ENCODE measurements around the gene HIVEP3. TPM values are rescaled to one million over a fixed set of nuclear protein-coding genes. Genes with fewer than 3 reads are reported as not detected.

HIVEP3 gene
- total and polyA plus RNA-seq, 2 experiments from 2014 or later, result 0.57 to 5.9 TPM

- DNase-seq (ENCODE audit: low spot score), result no peak
- H3K9me3 ChIP-seq (ENCODE audit: low read depth), result no peaks in the 10 kb centered on the region
- H3K9me2 ChIP-seq (replicated peaks; ENCODE audit: insufficient read depth), result no peaks in the 10 kb centered on the region
- no peak overlapping the region for H3K4me2 ChIP-seq
- H3K27me3 ChIP-seq, result no peaks in the 10 kb centered on the region
- H3K27ac ChIP-seq, result no peak overlapping the region
- no peaks in the 10 kb centered on the region for H4K20me1 ChIP-seq (ENCODE audit: insufficient read depth, poor library complexity, severe bottlenecking)
- no peaks in the 10 kb centered on the region for H3K36me3 ChIP-seq (replicated peaks; ENCODE audit: insufficient read depth, low read depth)
- WGBS (ENCODE audit: low lambda C conversion rate, missing lambda C conversion rate), result 79% methylated on average over 2 of the region's 2 CpGs
- no peaks in the 10 kb centered on the region for H3K4me1 ChIP-seq (ENCODE audit: insufficient read depth)
- H3K4me3 ChIP-seq, result no peak overlapping the region
- H3K79me2 ChIP-seq, result no peaks in the 10 kb centered on the region
- TF ChIP-seq EZH2phosphoT487 (IDR thresholded peaks at IDR 0.05; ENCODE audit: low read depth, severe bottlenecking, unreplicated experiment), result no peak
- no peak for TF ChIP-seq EZH2 (IDR thresholded peaks at IDR 0.05; ENCODE audit: borderline replicate concordance)
- TF ChIP-seq, protein P1, sequence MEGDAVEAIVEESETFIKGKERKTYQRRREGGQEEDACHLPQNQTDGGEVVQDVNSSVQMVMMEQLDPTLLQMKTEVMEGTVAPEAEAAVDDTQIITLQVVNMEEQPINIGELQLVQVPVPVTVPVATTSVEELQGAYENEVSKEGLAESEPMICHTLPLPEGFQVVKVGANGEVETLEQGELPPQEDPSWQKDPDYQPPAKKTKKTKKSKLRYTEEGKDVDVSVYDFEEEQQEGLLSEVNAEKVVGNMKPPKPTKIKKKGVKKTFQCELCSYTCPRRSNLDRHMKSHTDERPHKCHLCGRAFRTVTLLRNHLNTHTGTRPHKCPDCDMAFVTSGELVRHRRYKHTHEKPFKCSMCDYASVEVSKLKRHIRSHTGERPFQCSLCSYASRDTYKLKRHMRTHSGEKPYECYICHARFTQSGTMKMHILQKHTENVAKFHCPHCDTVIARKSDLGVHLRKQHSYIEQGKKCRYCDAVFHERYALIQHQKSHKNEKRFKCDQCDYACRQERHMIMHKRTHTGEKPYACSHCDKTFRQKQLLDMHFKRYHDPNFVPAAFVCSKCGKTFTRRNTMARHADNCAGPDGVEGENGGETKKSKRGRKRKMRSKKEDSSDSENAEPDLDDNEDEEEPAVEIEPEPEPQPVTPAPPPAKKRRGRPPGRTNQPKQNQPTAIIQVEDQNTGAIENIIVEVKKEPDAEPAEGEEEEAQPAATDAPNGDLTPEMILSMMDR (IDR thresholded peaks at IDR 0.05; ENCODE audit: poor library complexity), result no peak
- H2AFZ ChIP-seq, result no peak overlapping the region
Observed at GRCh38 chr1:41780322-41780721, 138.4 kb downstream of the HIVEP3 start.

GRCh38 chr1:41779360-41779759 is 139.4 kb downstream of the HIVEP3 start:
- Histone ChIP-seq H3K36me3 (replicated peaks; ENCODE audit: insufficient read depth, low read depth) (no peaks in the 10 kb centered on the region), H3K4me1 (ENCODE audit: insufficient read depth) (no peaks in the 10 kb centered on the region), H3K27ac (no peak overlapping the region), H3K9me3 (ENCODE audit: low read depth) (no peaks in the 10 kb centered on the region), H3K27me3 (no peaks in the 10 kb centered on the region), H2AFZ (no peak overlapping the region), H4K20me1 (ENCODE audit: insufficient read depth, poor library complexity, severe bottlenecking) (no peaks in the 10 kb centered on the region), H3K4me2 (no peak overlapping the region), H3K79me2 (no peaks in the 10 kb centered on the region), H3K4me3 (no peak overlapping the region), H3K9me2 (replicated peaks; ENCODE audit: insufficient read depth) (no peaks in the 10 kb centered on the region)
- TF ChIP-seq EZH2phosphoT487 (IDR thresholded peaks at IDR 0.05; ENCODE audit: low read depth, severe bottlenecking, unreplicated experiment) (no peak), EZH2 (IDR thresholded peaks at IDR 0.05; ENCODE audit: borderline replicate concordance) (no peak)
- TF ChIP-seq, protein P1 (IDR thresholded peaks at IDR 0.05; ENCODE audit: poor library complexity), result no peak
- WGBS (ENCODE audit: low lambda C conversion rate, missing lambda C conversion rate), result 91% methylated on average over 6 of the region's 6 CpGs
- DNase-seq (ENCODE audit: low spot score), result no peak

DNA sequence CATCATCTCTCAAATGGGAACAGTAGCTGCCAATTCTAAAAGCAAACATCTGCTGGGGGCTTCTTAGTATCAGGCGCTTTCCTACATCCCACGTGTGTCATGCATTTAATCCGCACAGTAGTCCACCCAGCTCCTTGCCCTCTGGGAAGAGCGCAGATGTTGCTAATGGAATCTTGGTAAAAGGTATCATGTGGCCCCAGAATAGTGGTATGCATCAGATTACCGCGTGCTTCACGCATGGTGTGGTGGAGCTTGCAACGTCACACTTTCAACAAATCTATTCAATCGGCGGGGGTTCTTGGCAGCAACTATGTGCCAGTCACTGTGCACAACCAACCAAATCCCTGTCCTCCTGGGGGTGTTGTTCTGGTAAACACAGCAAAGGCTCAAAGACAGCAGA is 141.0 kb downstream of the HIVEP3 start:
- Histone ChIP-seq H3K4me3 (no peak overlapping the region), H3K27ac (no peak overlapping the region)
- whole genome bisulfite sequencing (ENCODE audit: low lambda C conversion rate, missing lambda C conversion rate), result 89% methylated on average over 10 of the region's 10 CpGs

More for the DNA sequence above, 141.0 kb downstream of the HIVEP3 start:
- no peak for DNase-seq (ENCODE audit: low spot score)
- Histone ChIP-seq H3K4me2 (no peak overlapping the region), H4K20me1 (ENCODE audit: insufficient read depth, poor library complexity, severe bottlenecking) (no peaks in the 10 kb centered on the region), H3K79me2 (no peaks in the 10 kb centered on the region), H3K36me3 (replicated peaks; ENCODE audit: insufficient read depth, low read depth) (no peaks in the 10 kb centered on the region), H3K27me3 (no peaks in the 10 kb centered on the region), H3K9me2 (replicated peaks; ENCODE audit: insufficient read depth) (no peaks in the 10 kb centered on the region), H3K9me3 (ENCODE audit: low read depth) (no peaks in the 10 kb centered on the region), H2AFZ (no peak overlapping the region), H3K4me1 (ENCODE audit: insufficient read depth) (no peaks in the 10 kb centered on the region)
- TF ChIP-seq EZH2phosphoT487 (IDR thresholded peaks at IDR 0.05; ENCODE audit: low read depth, severe bottlenecking, unreplicated experiment), result no peak
- TF ChIP-seq, protein P1 (IDR thresholded peaks at IDR 0.05; ENCODE audit: poor library complexity), result no peak
- TF ChIP-seq EZH2 (IDR thresholded peaks at IDR 0.05; ENCODE audit: borderline replicate concordance), result no peak
